NCI-H146 treated with DMSO at 0.1 percent for 48 hours (cell line): ENCODE data around the gene CGB7.

ENCODE experiments used
- DNase-seq: peaks from one replicate; lab custom pipeline; 2025; ENCODE audit not compliant: unreplicated experiment; lab: John Stamatoyannopoulos, UW

Gene CGB7

GRCh38 chr19:49017041-49017665 lies 40.4 kb downstream of the CGB7 start, which contains the start of gene LHB:
Gene LHB, minus strand, starts transcription at chr19:49017091. Its CDS starts 10 bp downstream, at chr19:49017081.
- DNase-seq, result no peak

GRCh38 chr19:49016067-49016839 lies 41.3 kb downstream of the CGB7 start:
- no peak for DNase-seq

GRCh38 chr19:49014870-49015255 lies 42.7 kb downstream of the CGB7 start:
- DNase-seq, result no peak

GRCh38 chr19:49014123-49014869 lies 43.3 kb downstream of the CGB7 start:
- DNase-seq, result no peak

GRCh38 chr19:49011194-49011593 lies 46.4 kb downstream of the CGB7 start:
- DNase-seq, result no peak

GRCh38 chr19:49010453-49010852 lies 47.1 kb downstream of the CGB7 start:
- DNase-seq, result no peak

- no peak for DNase-seq
These were observed 47.7 kb downstream of the CGB7 start for GRCh38 chr19:49009828-49010227.

GRCh38 chr19:49006905-49007304 lies 50.6 kb downstream of the CGB7 start:
- no peak for DNase-seq

GRCh38 chr19:49004964-49005614 lies 52.5 kb downstream of the CGB7 start:
- no peak for DNase-seq
